ENCODE measurements around the gene KRTAP10-11.

KRTAP10-11 gene

GRCh38 chr21:44639331-44639655, 6.9 kb upstream of the KRTAP10-11 start:
- TF ChIP-seq ZFX (IDR thresholded peaks at IDR 0.05) (no peak), CTCF (conservative IDR thresholded peaks at IDR 0.05) (no peak)
- H3K27ac ChIP-seq: no peak overlapping the region

DNA sequence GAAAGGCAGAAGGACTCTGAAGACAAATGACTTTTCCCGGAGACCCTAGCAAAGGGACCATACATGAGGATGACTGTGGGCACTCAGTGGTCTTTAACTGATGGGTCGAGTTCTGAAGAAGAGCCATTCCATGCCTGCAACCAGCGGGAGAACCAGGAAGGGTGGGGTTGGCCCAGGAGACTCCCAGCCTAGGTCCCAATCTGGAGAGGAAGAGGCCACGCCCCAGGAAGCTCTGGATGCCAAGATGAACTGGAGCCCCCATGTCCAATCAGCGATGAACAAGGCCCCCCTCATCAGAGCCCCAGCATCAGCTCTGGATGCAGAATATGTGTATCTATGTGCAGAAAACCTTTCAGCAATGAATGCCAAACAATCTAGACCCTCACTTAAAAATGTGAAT, 5.5 kb upstream of the KRTAP10-11 start:
- TF ChIP-seq CTCF (conservative IDR thresholded peaks at IDR 0.05) (no peak), ZFX (IDR thresholded peaks at IDR 0.05) (no peak)
- H3K27ac ChIP-seq: no peak overlapping the region

DNA sequence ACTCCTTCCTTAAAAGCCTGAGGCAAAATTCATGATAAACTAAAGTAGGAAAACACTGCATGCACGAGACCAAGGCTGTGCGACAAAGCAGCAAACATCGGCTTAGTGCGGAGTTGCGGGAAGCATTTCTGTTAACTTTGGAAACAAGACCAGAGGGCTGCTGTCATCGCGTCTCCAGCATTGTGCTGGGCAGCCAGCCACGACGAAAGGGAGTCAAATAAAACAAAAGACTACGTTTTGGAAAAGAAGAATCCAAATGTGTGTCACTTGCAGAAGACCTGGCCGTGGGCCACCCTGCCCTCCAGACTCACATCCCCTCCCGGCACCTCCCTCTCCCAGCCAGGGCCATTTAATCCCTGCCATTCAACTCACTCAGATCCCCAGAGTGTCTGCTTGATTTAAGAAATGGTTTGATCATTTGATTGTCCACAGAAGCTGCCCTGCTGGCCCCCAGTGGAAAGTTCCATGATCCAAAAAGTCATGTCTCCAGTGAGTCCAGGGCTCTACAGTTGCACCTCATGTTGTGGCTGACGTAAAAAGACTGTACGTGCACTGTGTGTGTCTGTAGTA, 2.4 kb upstream of the KRTAP10-11 start:
- no peak overlapping the region for H3K27ac ChIP-seq
- TF ChIP-seq CTCF (conservative IDR thresholded peaks at IDR 0.05): no peak
- TF ChIP-seq ZFX (IDR thresholded peaks at IDR 0.05): no peak

DNA sequence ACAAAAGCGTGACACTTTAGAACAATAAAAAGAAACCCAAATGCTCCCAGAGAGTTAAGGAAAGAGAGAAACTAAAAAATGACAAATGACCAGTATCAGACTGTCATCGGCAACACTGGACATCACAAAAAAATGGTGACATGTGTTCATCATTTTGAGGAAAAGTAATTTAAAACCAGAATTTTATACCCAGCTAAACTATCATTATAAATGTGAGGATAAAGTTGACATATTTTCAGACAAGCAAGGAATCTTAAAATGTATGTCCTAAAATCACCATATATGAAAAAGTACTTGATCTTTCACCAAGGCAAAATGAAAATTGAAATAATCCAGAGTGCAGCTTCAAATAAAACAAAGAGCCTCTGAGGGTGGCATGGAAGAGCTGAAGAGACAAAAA, 1.3 kb upstream of the KRTAP10-11 start:
- H3K27ac ChIP-seq: no peak overlapping the region
- TF ChIP-seq ZFX (IDR thresholded peaks at IDR 0.05) (no peak), CTCF (conservative IDR thresholded peaks at IDR 0.05) (no peak)

DNA sequence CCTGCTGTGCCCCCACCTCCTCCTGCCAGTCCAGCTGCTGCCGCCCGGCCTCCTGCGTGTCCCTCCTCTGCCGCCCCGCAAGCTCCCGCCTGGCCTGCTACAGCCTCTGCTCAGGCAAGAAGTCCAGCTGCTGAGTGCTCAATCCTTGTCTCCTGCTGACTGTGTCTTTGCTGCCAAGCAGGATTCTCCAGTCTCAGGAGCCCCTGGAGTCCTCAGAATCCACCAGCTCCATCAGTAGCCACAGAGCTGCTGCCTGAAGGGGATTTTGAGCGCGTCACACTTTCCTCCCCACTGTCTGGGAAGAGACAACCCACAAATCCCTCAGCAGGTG, 973 bp downstream of the KRTAP10-11 start:
- TF ChIP-seq ZFX (IDR thresholded peaks at IDR 0.05): no peak
- TF ChIP-seq CTCF (conservative IDR thresholded peaks at IDR 0.05): no peak
- no peak overlapping the region for H3K27ac ChIP-seq

DNA sequence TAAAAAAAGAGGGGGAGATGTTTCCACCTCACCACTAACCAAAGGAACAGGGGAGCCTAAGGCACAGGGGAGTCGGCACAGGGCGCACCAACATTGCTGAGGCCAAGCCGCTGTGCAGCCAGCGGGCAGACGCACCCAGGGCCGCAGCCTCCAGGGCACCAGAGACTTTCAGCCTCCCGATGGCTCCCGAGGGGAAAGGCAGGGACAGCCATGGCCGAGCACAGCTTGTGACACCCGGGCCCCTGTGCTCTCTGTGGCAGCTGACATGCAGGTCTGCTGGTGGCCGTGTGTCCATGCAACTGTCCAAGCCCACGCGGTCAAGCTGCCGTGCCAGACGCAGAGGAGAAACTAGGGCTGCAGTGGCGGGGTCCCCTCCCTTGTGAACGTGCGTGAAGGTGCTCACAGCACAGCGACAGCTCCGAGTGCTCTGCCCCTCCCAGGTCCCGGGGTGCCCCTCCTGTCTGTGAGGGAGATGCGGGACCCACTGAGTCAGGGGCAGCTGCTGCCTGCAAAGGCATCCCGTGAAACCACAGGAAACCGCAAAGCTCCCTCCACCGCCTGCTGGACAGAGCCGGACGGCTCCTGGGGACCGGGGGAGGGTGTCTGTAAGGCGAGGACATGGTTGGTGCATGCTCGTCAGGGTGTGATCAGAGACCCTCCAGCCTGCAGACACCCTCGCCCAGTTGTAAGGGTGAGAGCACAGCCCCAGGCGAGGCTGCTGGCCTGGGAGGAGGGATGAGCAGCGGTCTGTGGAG, 2.5 kb downstream of the KRTAP10-11 start:
- no peak for TF ChIP-seq ZFX (IDR thresholded peaks at IDR 0.05)
- no peak for TF ChIP-seq CTCF (conservative IDR thresholded peaks at IDR 0.05)
- no peak overlapping the region for H3K27ac ChIP-seq

DNA sequence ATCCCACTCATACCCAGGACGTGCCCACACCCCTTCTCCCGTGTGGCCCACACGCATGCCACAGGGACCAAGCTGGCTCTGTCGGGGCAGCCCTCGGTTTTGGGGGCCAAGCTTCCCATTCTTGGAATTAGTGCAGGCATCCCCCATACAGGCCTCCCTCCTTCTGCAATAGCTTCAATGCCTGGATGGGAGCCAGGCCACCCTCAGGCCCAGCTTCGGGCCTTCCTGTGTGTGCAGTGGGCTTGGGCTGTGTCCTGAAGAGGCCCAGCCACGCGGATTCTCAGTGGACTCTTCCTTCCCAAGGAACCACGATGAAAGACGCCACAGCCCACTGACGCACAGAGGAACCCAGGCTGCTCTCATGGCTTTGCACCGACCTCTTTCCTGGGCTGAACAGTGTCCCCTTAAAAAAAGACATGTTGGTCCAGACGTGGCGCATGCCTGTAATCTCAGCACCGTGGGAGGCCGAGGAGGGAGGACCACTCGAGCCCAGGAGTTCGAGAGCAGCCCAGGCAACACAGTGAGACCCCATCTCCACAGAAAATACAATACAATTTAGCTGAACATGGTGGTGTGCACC, 3.4 kb downstream of the KRTAP10-11 start:
- H3K27ac ChIP-seq: no peak overlapping the region
- TF ChIP-seq CTCF (conservative IDR thresholded peaks at IDR 0.05) (no peak), ZFX (IDR thresholded peaks at IDR 0.05) (no peak)

Measured in C4-2B (cell line).